AG04449 (cell line): ENCODE measurements around the gene CAMTA1.

ENCODE experiments used
- CTCF ChIA-PET: fragments of 350-600 bp; formaldehyde crosslinking; extraction: SDS; loops from one replicate; lab custom pipeline; 2021; ENCODE audit warnings: antibody characterized with exemption; lab: Yijun Ruan, JAX
- POLR2A ChIA-PET: fragments of 400-600, 350-600 bp; formaldehyde crosslinking; extraction: SDS; loops from one replicate; lab custom pipeline; 2020; ENCODE audit warnings: antibody characterized with exemption, inconsistent platforms; lab: Yijun Ruan, JAX
- DNase-seq: peaks from one replicate; pipeline ENCODE4 v3.0.0-alpha.2; 2010; ENCODE audit warnings: low read depth, low spot score
- H3K4me3 ChIP-seq: 2 replicates; pipeline ENCODE4 v1.5.1; 2011; ENCODE audit warnings: low read depth, mild to moderate bottlenecking, control low read depth, low read length
- CTCF ChIP-seq: IDR thresholded peaks from one replicate; pipeline ENCODE4 v1.5.1; 2011; ENCODE audit warnings: mild to moderate bottlenecking, moderate library complexity, low read length, control low read depth, inconsistent platforms; ENCODE audit not compliant: insufficient read depth; ENCODE audit errors: missing control alignments

CAMTA1 gene

GRCh38 chr1:7266561-7266960 is 481.3 kb downstream of the CAMTA1 start:
- DNase-seq, result no peak
- ChIA-PET POLR2A (interaction anchor here (0.9 to 1.0 kb wide), 2 partner anchors 33 to 207 kb away, joined by 3 read pairs; no protein-coding TSS in a partner anchor), CTCF (interaction anchor here (0.8 kb wide), 1 partner anchor 13 kb away, joined by 3 read pairs; no protein-coding TSS in a partner anchor)
- H3K4me3 ChIP-seq, result no peak overlapping the region
- no peak for TF ChIP-seq CTCF

- TF ChIP-seq CTCF, result no peak
- POLR2A ChIA-PET, result interaction anchor here (0.9 to 1.4 kb wide), 3 partner anchors 32 to 206 kb away, joined by 3 to 4 read pairs (median 3); no protein-coding TSS in a partner anchor
- DNase-seq, result no peak
- H3K4me3 ChIP-seq, result no peak overlapping the region
- CTCF ChIA-PET, result interaction anchor here (0.8 kb wide), 1 partner anchor 12 kb away, joined by 3 read pairs; no protein-coding TSS in a partner anchor
These were observed 482.2 kb downstream of the CAMTA1 start for GRCh38 chr1:7267493-7267892.

GRCh38 chr1:7268983-7269382 is 483.7 kb downstream of the CAMTA1 start:
- ChIA-PET POLR2A (no interaction called here), CTCF (no interaction called here)
- no peak for TF ChIP-seq CTCF

GRCh38 chr1:7269525-7269924 is 484.3 kb downstream of the CAMTA1 start:
- POLR2A ChIA-PET, result no interaction called here
- no peak for DNase-seq
- TF ChIP-seq CTCF, result no peak
- CTCF ChIA-PET, result no interaction called here
- no peak overlapping the region for H3K4me3 ChIP-seq

More at GRCh38 chr1:7268983-7269382, 483.7 kb downstream of the CAMTA1 start:
- DNase-seq, result no peak
- no peak overlapping the region for H3K4me3 ChIP-seq

- no peak for DNase-seq
- no peak for TF ChIP-seq CTCF
- ChIA-PET CTCF (no interaction called here), POLR2A (no interaction called here)
- H3K4me3 ChIP-seq, result no peak overlapping the region
These were observed 489.0 kb downstream of the CAMTA1 start for GRCh38 chr1:7274256-7274655.

GRCh38 chr1:7278045-7278444 is 492.8 kb downstream of the CAMTA1 start:
- no peak overlapping the region for H3K4me3 ChIP-seq
- CTCF ChIA-PET, result interaction anchor here (1.3 kb wide), 2 partner anchors 8 to 16 kb away, joined by 3 read pairs; no protein-coding TSS in a partner anchor
- no peak for TF ChIP-seq CTCF
- POLR2A ChIA-PET, result no interaction called here
- no peak for DNase-seq
